HG03108 (cell line): ENCODE results near the gene FOXF2.

ENCODE experiments used
- ATAC-seq: cut with Tn5 transposase; IDR thresholded peaks from one replicate; pipeline ENCODE4 v1.9.1; 2021; ENCODE audit warnings: moderate library complexity; ENCODE audit not compliant: unreplicated experiment

Gene FOXF2

DNA sequence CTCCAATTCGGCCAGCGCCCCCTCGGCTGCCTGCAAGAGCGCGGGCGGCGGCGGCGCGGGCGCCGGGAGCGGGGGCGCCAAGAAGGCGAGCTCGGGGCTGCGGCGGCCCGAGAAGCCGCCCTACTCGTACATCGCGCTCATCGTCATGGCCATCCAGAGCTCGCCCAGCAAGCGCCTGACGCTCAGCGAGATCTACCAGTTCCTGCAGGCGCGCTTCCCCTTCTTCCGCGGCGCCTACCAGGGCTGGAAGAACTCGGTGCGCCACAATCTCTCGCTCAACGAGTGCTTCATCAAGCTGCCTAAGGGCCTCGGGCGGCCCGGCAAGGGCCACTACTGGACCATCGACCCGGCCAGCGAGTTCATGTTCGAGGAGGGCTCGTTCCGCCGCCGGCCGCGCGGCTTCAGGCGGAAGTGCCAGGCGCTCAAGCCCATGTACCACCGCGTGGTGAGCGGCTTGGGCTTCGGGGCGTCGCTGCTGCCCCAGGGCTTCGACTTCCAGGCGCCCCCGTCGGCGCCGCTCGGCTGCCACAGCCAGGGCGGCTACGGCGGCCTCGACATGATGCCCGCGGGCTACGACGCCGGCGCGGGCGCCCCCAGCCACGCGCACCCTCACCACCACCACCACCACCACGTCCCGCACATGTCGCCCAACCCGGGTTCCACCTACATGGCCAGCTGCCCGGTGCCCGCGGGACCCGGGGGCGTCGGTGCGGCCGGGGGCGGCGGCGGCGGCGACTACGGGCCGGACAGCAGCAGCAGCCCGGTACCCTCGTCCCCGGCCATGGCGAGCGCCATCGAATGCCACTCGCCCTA, 963 bp downstream of the FOXF2 start:
- no peak for ATAC-seq

GRCh38 chr6:1390946-1391799, 1.8 kb downstream of the FOXF2 start:
- no peak for ATAC-seq

DNA sequence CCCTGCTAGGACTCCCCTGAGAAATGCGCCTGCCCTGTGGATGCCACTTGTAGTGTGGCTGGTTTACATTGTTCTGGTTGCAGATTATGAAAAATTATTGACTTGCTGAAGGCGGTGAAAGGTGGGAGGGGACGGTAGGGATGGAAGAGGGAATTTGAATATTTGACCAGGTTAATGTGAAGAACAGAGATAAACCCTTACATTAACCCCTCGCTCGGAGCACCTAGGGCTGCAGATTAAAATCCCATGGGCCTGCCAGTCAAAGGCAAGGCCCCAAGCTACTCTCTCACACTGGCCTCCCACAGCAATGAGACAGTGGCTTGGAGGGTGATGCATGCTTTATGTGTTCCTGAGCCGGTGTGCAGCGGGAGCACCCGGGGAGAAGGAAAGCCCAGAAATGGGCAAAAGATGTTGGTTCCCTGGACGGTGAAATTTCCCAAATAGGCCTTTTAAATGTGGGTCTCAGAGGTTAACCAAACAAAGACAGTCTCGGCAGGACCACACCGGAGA, 2.5 kb downstream of the FOXF2 start:
- no peak for ATAC-seq

GRCh38 chr6:1392813-1393640, 3.7 kb downstream of the FOXF2 start:
- no peak for ATAC-seq

- no peak for ATAC-seq
Measured at GRCh38 chr6:1393641-1394283, 4.4 kb downstream of the FOXF2 start.

- ATAC-seq, result no peak
Measured at GRCh38 chr6:1394514-1395463, 5.4 kb downstream of the FOXF2 start.

DNA sequence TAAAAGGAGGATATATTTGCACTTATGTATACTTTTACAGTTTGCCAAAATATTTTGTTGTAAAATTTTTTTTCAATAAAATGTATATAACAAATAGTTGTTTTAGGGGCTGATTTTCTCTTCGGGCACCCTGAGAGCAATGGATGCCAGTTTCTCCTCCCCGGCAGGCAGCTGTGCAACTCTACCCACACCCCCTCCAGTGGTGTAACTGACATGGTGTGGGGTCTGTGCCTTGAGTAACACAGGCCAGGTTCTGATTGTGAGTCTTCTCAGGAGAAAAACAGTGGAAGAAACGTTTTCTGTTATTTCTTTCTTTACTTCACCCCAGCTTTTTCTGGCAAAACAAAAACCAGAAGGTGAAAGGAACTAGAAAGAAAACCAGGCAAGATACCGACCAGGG, 6.1 kb downstream of the FOXF2 start:
- no peak for ATAC-seq

GRCh38 chr6:1395941-1396908, 6.8 kb downstream of the FOXF2 start:
- no peak for ATAC-seq

DNA sequence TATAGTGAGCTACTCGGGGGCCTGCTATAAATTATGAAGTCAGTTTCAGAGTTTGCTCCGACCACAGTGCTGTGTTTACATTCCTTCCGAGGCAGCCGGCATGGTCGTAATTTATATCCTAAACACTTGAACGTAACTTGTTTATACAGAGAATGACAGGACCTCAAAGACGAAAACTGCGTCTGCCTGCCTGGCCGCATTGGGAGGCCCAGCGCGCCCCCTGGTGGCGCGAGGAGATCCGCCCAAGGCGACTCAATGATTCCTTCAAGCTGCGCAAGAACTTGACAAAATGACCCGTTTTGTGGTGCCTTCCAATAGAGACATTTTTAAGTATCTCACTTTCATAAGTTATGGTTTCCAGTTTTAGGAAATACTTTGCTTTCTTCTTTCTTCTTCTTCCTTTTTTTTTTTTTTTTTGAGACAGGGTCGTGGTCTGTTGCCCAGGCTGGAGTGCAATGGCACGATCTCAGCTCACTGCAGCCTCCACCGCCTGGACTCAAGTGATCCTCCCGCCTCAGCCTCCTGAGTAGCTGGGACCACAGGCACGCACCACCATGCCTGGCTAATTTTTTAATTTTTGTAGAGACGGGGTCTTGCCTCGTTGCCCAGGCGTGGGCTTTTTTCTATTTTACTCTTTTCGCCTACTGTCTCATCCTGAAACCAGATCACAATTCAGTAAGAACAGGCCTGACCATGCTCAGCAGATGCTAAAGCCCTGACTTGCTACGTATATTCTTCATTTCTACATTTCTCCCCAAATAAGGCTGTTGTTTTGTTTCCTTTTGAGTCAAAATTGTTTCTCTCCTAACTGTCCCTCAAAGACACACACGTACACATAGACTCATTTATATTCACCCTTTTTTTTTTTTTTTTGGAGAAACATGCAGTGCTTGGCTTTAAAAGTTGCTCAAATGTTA, 7.8 kb downstream of the FOXF2 start:
- no peak for ATAC-seq

GRCh38 chr6:1399085-1399780, 9.9 kb downstream of the FOXF2 start:
- ATAC-seq, result no peak

DNA sequence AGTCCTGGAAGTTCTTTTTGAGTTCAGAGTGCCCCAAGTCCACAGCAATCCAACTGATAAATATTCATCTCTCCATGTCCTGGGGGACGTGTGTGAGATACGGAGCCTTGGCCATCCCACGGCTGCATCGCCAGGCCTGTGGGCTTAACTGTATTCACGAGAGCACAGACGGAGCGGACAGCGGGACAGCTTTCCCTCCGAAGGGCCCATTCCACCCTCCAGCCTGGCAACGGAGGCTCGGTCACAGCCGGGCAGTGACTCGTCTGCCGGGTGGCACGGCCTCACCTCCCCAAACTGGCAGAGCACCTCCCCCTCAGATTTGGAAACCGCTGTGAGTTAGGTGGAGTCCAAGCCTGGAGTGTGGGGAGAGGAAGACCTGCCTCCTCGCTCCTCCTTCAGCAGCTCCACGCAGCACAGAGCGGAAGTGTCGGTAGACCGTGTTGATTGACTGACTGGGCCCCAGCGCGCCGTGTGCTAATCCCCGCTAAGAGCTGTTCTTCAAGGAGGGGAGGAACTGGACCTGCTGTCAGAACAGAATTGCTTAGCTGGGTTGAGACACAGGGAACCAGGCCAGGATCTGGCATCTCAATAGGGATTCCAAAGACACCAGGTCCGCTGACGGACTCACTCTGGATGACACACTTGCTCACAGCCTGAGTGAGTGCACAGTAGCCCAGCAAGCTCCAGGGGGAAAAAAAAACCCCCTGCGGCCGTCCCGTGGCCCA, 10.9 kb downstream of the FOXF2 start:
- no peak for ATAC-seq

DNA sequence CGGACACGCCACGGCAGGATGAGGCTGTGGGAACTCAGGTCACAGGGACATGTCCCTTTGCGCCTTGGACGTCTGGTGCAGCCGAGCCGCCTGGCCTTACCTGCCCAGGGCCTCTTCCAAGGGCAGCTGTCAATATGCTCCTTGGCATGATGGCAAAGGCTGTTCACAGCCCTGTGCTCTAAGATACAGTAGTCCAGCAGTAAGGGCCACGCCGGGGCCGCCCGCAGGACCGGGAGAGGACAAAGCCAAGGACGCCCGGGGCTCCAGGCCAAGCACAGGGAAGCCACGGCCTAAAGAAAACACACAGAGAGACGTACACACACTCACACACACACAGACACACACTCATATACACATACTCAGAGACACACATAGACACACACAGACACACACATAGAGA, 13.0 kb downstream of the FOXF2 start:
- ATAC-seq, result no peak

DNA sequence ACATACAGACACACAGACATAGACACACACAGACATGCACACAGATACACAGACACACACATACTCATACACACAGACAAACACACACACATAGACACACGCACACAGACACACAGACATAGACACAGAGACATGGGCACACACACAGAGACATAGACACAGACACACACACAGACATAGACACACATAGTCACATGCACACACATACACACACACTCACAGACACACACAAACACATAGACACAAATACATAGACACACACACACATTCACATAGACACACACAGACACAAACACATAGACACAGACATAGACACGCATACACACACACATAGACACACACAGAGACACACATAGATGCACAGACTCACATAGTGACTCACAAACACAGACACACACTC, 13.5 kb downstream of the FOXF2 start:
- ATAC-seq, result no peak

GRCh38 chr6:1403851-1404712, 14.7 kb downstream of the FOXF2 start:
- ATAC-seq, result no peak

GRCh38 chr6:1404713-1405098, 15.3 kb downstream of the FOXF2 start:
- ATAC-seq, result no peak
